PC-9 (cell line): ENCODE data around the gene EMP3.

Experiments
- EZH2 ChIP-seq: fragments of 200-600 bp; sonication (generic); IDR thresholded peaks from 2 replicates; pipeline ENCODE4 v1.8.0; 2017; ENCODE audit warnings: antibody characterized with exemption, low read depth
- TF ChIP-seq, protein P1 (sequence below): fragments of 200-600 bp; sonication (generic); conservative IDR thresholded peaks from 2 replicates; pipeline ENCODE4 v1.6.1; 2017; ENCODE audit warnings: mixed run types, antibody characterized with exemption, mild to moderate bottlenecking, moderate library complexity

DNA sequence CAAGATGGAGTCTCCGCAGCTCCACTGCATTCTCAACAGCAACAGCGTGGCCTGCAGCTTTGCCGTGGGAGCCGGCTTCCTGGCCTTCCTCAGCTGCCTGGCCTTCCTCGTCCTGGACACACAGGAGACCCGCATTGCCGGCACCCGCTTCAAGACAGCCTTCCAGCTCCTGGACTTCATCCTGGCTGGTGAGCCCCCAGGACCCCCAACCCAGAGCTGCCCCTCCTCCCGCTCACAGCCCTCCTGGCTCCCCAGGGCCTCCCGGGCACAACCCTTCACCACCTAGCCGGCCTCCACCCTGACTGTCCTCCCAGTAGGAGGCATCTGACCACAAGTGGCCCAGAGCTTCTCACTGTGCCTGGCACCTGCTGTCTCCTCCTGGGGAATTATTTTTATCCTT is 48.2 kb downstream of the EMP3 start:
- TF ChIP-seq, protein P1, sequence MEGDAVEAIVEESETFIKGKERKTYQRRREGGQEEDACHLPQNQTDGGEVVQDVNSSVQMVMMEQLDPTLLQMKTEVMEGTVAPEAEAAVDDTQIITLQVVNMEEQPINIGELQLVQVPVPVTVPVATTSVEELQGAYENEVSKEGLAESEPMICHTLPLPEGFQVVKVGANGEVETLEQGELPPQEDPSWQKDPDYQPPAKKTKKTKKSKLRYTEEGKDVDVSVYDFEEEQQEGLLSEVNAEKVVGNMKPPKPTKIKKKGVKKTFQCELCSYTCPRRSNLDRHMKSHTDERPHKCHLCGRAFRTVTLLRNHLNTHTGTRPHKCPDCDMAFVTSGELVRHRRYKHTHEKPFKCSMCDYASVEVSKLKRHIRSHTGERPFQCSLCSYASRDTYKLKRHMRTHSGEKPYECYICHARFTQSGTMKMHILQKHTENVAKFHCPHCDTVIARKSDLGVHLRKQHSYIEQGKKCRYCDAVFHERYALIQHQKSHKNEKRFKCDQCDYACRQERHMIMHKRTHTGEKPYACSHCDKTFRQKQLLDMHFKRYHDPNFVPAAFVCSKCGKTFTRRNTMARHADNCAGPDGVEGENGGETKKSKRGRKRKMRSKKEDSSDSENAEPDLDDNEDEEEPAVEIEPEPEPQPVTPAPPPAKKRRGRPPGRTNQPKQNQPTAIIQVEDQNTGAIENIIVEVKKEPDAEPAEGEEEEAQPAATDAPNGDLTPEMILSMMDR, result no peak
- no peak for TF ChIP-seq EZH2
